Activated CD4-positive, alpha-beta T cell treated with anti-CD3 and anti-CD28 coated beads for 24 hours (primary cell): ENCODE measurements around the gene IL1RAPL1.
"Not testable (repeated sequence)": the region's sequence is repeated elsewhere in the genome, so short reads cannot be mapped to it uniquely, and the experiment has no call there.

Experiments used
- DNase-seq, 2 donors: peaks; one replicate each; pipeline ENCODE4 v3.0.0-alpha.2; 2020; ENCODE audit warnings: low read depth in 2 of 2

The IL1RAPL1 gene

GRCh38 chrX:28773807-28774206, 186.6 kb downstream of the IL1RAPL1 start:
- no peak for DNase-seq

- DNase-seq, result no peak
These were observed 200.0 kb downstream of the IL1RAPL1 start for GRCh38 chrX:28787206-28787605.

GRCh38 chrX:28800671-28801070, 213.4 kb downstream of the IL1RAPL1 start:
- not testable (repeated sequence) for DNase-seq

GRCh38 chrX:28802625-28803024, 215.4 kb downstream of the IL1RAPL1 start:
- no peak for DNase-seq

GRCh38 chrX:28835991-28836390, 248.7 kb downstream of the IL1RAPL1 start:
- no peak for DNase-seq

GRCh38 chrX:28843817-28844216, 256.6 kb downstream of the IL1RAPL1 start:
- no peak for DNase-seq

GRCh38 chrX:28847423-28847822, 260.2 kb downstream of the IL1RAPL1 start:
- no peak for DNase-seq

GRCh38 chrX:28848707-28849106, 261.5 kb downstream of the IL1RAPL1 start:
- DNase-seq, result no peak

- DNase-seq, result no peak
These were observed 263.7 kb downstream of the IL1RAPL1 start for GRCh38 chrX:28850955-28851354.

GRCh38 chrX:28851871-28852270, 264.6 kb downstream of the IL1RAPL1 start:
- DNase-seq, result no peak

- DNase-seq, result no peak
These were observed 267.4 kb downstream of the IL1RAPL1 start for GRCh38 chrX:28854637-28855036.

- DNase-seq, result no peak
These were observed 289.2 kb downstream of the IL1RAPL1 start for GRCh38 chrX:28876408-28876807.

- DNase-seq, result no peak
These were observed 289.7 kb downstream of the IL1RAPL1 start for GRCh38 chrX:28876901-28877300.

GRCh38 chrX:28880136-28880535, 292.9 kb downstream of the IL1RAPL1 start:
- no peak for DNase-seq

- no peak for DNase-seq
These were observed 297.6 kb downstream of the IL1RAPL1 start for GRCh38 chrX:28884823-28885222.

- DNase-seq, result no peak
These were observed 301.2 kb downstream of the IL1RAPL1 start for GRCh38 chrX:28888416-28888815.

- DNase-seq, result no peak
These were observed 302.4 kb downstream of the IL1RAPL1 start for GRCh38 chrX:28889591-28890090.

- DNase-seq, result no peak
These were observed 314.4 kb downstream of the IL1RAPL1 start for GRCh38 chrX:28901637-28902036.

- no peak for DNase-seq
These were observed 323.2 kb downstream of the IL1RAPL1 start for GRCh38 chrX:28910487-28910886.

GRCh38 chrX:28920153-28920943, 333.1 kb downstream of the IL1RAPL1 start:
- DNase-seq, result no peak

GRCh38 chrX:28922106-28922505, 334.9 kb downstream of the IL1RAPL1 start:
- no peak for DNase-seq

- DNase-seq, result no peak
These were observed 359.6 kb downstream of the IL1RAPL1 start for GRCh38 chrX:28946846-28947245.

- DNase-seq, result no peak
These were observed 372.8 kb downstream of the IL1RAPL1 start for GRCh38 chrX:28960063-28960462.

- DNase-seq, result no peak
These were observed 379.1 kb downstream of the IL1RAPL1 start for GRCh38 chrX:28966331-28966730.
